Fibroblast of skin of abdomen (primary cell): Measurements from ENCODE around the gene ETNPPL. TPM values are rescaled to one million over a fixed set of nuclear protein-coding genes. Genes with fewer than 3 reads are reported as not detected.

Experiments
- DNase-seq: peaks from one replicate; pipeline ENCODE4 v3.0.0-alpha.2; 2013
- polyA plus RNA-seq, 2 experiments: library from polyadenylated mRNA; unstranded; fragments of 120-200 nt; gene quantifications; one replicate each; pipeline ENCODE4 v1.2.1, GENCODE V29; 2013; ENCODE audit not compliant: insufficient read length in 2 of 2

ETNPPL gene
- polyA plus RNA-seq (2013, experiment 1 of 2; ENCODE audit: insufficient read length): not detected
- polyA plus RNA-seq (2013, experiment 2 of 2; ENCODE audit: insufficient read length): not detected

- no peak for DNase-seq
Measured at GRCh38 chr4:108762559-108763225, at the start of gene ETNPPL. Gene ETNPPL (minus strand): TSS chr4:108763053. CDS start chr4:108762898, 155 bp downstream.

- DNase-seq: no peak
Measured at GRCh38 chr4:108811486-108811885, 48.6 kb upstream of the ETNPPL start.

- no peak for DNase-seq
Measured at GRCh38 chr4:108810087-108810486, 47.2 kb upstream of the ETNPPL start.

- no peak for DNase-seq
Measured at GRCh38 chr4:108804648-108805273, 41.9 kb upstream of the ETNPPL start.

- DNase-seq: no peak
Measured at GRCh38 chr4:108799306-108799705, 36.5 kb upstream of the ETNPPL start.

- no peak for DNase-seq
Measured at GRCh38 chr4:108796173-108796572, 33.3 kb upstream of the ETNPPL start.

GRCh38 chr4:108795733-108796132 lies 32.9 kb upstream of the ETNPPL start:
- DNase-seq: no peak

GRCh38 chr4:108794136-108794535 lies 31.3 kb upstream of the ETNPPL start:
- peak; percentile 56 for DNase-seq

- DNase-seq: peak; percentile 44
Measured at GRCh38 chr4:108793415-108793814, 30.6 kb upstream of the ETNPPL start.

GRCh38 chr4:108788731-108789130 lies 25.9 kb upstream of the ETNPPL start:
- no peak for DNase-seq

GRCh38 chr4:108787724-108788123 lies 24.9 kb upstream of the ETNPPL start:
- DNase-seq: no peak

GRCh38 chr4:108787106-108787505 lies 24.3 kb upstream of the ETNPPL start:
- no peak for DNase-seq

GRCh38 chr4:108786351-108786750 lies 23.5 kb upstream of the ETNPPL start:
- no peak for DNase-seq

- DNase-seq: peak; percentile 17
Measured at GRCh38 chr4:108783665-108784463, 21.0 kb upstream of the ETNPPL start.

- no peak for DNase-seq
Measured at GRCh38 chr4:108779958-108780357, 17.1 kb upstream of the ETNPPL start.

GRCh38 chr4:108777388-108777787 lies 14.5 kb upstream of the ETNPPL start:
- no peak for DNase-seq

GRCh38 chr4:108775921-108776320 lies 13.1 kb upstream of the ETNPPL start:
- no peak for DNase-seq

- no peak for DNase-seq
Measured at GRCh38 chr4:108774809-108775530, 12.1 kb upstream of the ETNPPL start.

- no peak for DNase-seq
Measured at GRCh38 chr4:108772402-108772801, 9.5 kb upstream of the ETNPPL start.

- DNase-seq: no peak
Measured at GRCh38 chr4:108766058-108766457, 3.2 kb upstream of the ETNPPL start.

- DNase-seq: no peak
Measured at GRCh38 chr4:108763986-108764385, 1.1 kb upstream of the ETNPPL start.

- no peak for DNase-seq
Measured at GRCh38 chr4:108763226-108763593, 357 bp upstream of the ETNPPL start.

GRCh38 chr4:108758498-108758897 lies 4.4 kb downstream of the ETNPPL start:
- no peak for DNase-seq
